ENCODE results near the gene TNFSF15.

Gene TNFSF15

GRCh38 chr9:114805670-114806525, at the start of gene TNFSF15:
TNFSF15 (minus strand) TSS chr9:114806039; CDS start chr9:114806012, 27 bp downstream.
- no peak for DNase-seq

- DNase-seq: no peak
These were observed 49.6 kb upstream of the TNFSF15 start for GRCh38 chr9:114855488-114855887.

- no peak for DNase-seq
These were observed 49.0 kb upstream of the TNFSF15 start for GRCh38 chr9:114854736-114855355.

- DNase-seq: no peak
These were observed 47.4 kb upstream of the TNFSF15 start for GRCh38 chr9:114853071-114853855.

- no peak for DNase-seq
These were observed 46.3 kb upstream of the TNFSF15 start for GRCh38 chr9:114852050-114852594.

- DNase-seq: no peak
These were observed 45.5 kb upstream of the TNFSF15 start for GRCh38 chr9:114851306-114851705.

- DNase-seq: no peak
These were observed 45.0 kb upstream of the TNFSF15 start for GRCh38 chr9:114850871-114851270.

- DNase-seq: no peak
These were observed 43.6 kb upstream of the TNFSF15 start for GRCh38 chr9:114849450-114849849.

- DNase-seq: no peak
These were observed 41.9 kb upstream of the TNFSF15 start for GRCh38 chr9:114847492-114848417.

GRCh38 chr9:114845373-114845772, 39.5 kb upstream of the TNFSF15 start:
- DNase-seq: no peak

GRCh38 chr9:114844766-114845165, 38.9 kb upstream of the TNFSF15 start:
- DNase-seq: no peak

- no peak for DNase-seq
These were observed 32.1 kb upstream of the TNFSF15 start for GRCh38 chr9:114837923-114838322.

GRCh38 chr9:114836769-114837168, 30.9 kb upstream of the TNFSF15 start:
- DNase-seq: no peak

- no peak for DNase-seq
These were observed 28.5 kb upstream of the TNFSF15 start for GRCh38 chr9:114834386-114834785.

GRCh38 chr9:114830546-114830945, 24.7 kb upstream of the TNFSF15 start:
- DNase-seq: no peak

- no peak for DNase-seq
These were observed 24.0 kb upstream of the TNFSF15 start for GRCh38 chr9:114829574-114830440.

GRCh38 chr9:114828303-114828650, 22.4 kb upstream of the TNFSF15 start:
- no peak for DNase-seq

GRCh38 chr9:114827641-114828302, 21.9 kb upstream of the TNFSF15 start:
- no peak for DNase-seq

GRCh38 chr9:114826431-114826830, 20.6 kb upstream of the TNFSF15 start:
- DNase-seq: no peak

- no peak for DNase-seq
These were observed 19.4 kb upstream of the TNFSF15 start for GRCh38 chr9:114825126-114825795.
